ENCODE data around the gene BCAS3. TPM values are rescaled to one million over a fixed set of nuclear protein-coding genes. Genes with fewer than 3 reads are reported as not detected.

The BCAS3 gene
- total RNA-seq, 1 donor from 2014 or later: 75.9 TPM

DNA sequence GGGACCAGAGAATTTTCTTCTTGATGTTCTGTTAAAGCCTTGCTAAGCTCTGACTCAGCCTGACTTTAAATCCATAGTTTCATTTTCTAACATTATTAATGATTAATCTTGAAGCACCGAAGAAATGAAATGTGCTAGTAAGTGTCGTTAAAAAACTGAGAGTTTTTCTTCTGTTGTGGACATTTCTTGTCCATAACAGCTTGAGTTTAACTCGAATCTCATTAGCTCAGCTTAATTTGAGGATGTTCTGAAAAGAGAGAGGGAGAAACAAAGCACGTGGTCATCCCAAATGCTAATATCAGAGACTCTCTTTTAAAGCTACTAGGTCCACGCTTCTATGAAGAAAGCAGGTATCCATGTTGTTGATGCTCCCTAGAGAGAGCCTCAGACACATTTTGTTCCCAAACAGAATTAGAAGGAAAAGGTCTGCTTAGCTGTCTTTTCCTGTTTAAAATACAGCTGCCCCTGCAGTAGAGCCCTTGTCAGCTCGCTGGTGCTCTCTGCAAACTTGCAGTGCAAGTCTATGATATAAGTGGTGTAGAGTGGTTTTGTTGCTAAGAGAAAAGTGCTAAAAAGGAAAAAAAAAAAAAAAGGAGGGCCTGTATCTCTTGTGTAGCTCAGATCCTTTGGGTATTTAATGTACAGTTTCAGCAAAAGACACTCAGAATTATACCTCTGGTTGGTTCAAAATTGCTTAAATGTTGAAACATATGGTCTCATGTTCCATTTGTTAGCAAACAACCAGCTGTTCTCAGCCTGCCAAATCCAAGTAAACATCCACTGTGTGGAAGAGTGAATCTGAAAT is 530.9 kb downstream of the BCAS3 start:
- Histone ChIP-seq H3K27ac (peak overlapping the region; percentile 51 to 56), H3K9me3 (no peaks in the 10 kb centered on the region), H3K36me3 (no peaks in the 10 kb centered on the region), H3K4me1 (peaks cover 0 to 13% of the 10 kb centered on the region in 2 donors), H3K27me3 (no peaks in the 10 kb centered on the region), H3K4me3 (peak overlapping the region; percentile 1 to 36)
- DNase-seq (ENCODE audit: low spot score in 2 of 2): no peak
- no peak for TF ChIP-seq CTCF (IDR thresholded peaks at IDR 0.05)
- intact Hi-C loops (cut with DNase I): no loop called here

- no peak for TF ChIP-seq CTCF (IDR thresholded peaks at IDR 0.05)
- Histone ChIP-seq H3K4me3 (peak overlapping the region in 1 of 2 donors; percentile 36), H3K36me3 (no peaks in the 10 kb centered on the region), H3K9me3 (no peaks in the 10 kb centered on the region), H3K27ac (peak overlapping the region; percentile 51 to 56), H3K4me1 (peaks cover 0 to 10% of the 10 kb centered on the region in 2 donors), H3K27me3 (no peaks in the 10 kb centered on the region)
- no peak for DNase-seq (ENCODE audit: low spot score in 2 of 2)
- intact Hi-C loops (cut with DNase I): no loop called here
These were observed 531.4 kb downstream of the BCAS3 start for GRCh38 chr17:61209106-61209439.

- no peak for TF ChIP-seq CTCF (IDR thresholded peaks at IDR 0.05)
- peaks cover 0 to 10% of the 10 kb centered on the region in 2 donors for H3K4me1 ChIP-seq
These were observed 531.9 kb downstream of the BCAS3 start for GRCh38 chr17:61209525-61209924.

GRCh38 chr17:61211236-61211635 is 533.6 kb downstream of the BCAS3 start:
- no peak for TF ChIP-seq CTCF (IDR thresholded peaks at IDR 0.05)
- Histone ChIP-seq H3K4me3 (no peak overlapping the region), H3K27me3 (no peaks in the 10 kb centered on the region), H3K27ac (no peak overlapping the region), H3K36me3 (no peaks in the 10 kb centered on the region), H3K9me3 (no peaks in the 10 kb centered on the region), H3K4me1 (peaks cover 0 to 7% of the 10 kb centered on the region in 2 donors)
- intact Hi-C loops (cut with DNase I): no loop called here
- no peak for DNase-seq (ENCODE audit: low spot score in 2 of 2)

More at GRCh38 chr17:61209525-61209924, 531.9 kb downstream of the BCAS3 start:
- Histone ChIP-seq H3K4me3 (no peak overlapping the region), H3K27me3 (no peaks in the 10 kb centered on the region), H3K9me3 (no peaks in the 10 kb centered on the region), H3K27ac (peak overlapping the region in 1 of 2 donors; percentile 50), H3K36me3 (no peaks in the 10 kb centered on the region)
- intact Hi-C loops (cut with DNase I): no loop called here
- no peak for DNase-seq (ENCODE audit: low spot score in 2 of 2)

DNA sequence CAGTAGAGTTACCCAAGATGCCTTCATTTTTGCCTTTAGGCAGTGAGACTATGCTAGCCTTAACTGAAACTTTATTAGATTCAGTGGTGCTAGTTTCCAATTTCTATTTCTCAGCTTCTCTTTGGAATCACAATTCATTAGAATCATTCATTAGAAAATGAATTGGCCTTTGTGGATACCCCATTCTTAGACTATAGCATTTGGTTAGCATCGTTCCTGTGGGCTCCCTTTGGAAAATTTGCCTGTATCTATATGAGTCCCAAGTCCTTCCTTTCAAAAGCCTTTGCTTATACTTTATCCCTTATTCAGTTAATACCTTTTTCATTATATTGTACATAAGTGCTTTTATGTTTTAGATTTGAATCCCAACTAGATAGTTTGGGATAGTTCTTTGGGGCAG is 535.0 kb downstream of the BCAS3 start:
- Histone ChIP-seq H3K4me1 (peaks cover 0 to 7% of the 10 kb centered on the region in 2 donors), H3K4me3 (no peak overlapping the region), H3K27ac (no peak overlapping the region), H3K9me3 (no peaks in the 10 kb centered on the region), H3K27me3 (no peaks in the 10 kb centered on the region), H3K36me3 (no peaks in the 10 kb centered on the region)
- intact Hi-C loops (cut with DNase I): no loop called here
- DNase-seq (ENCODE audit: low spot score in 2 of 2): no peak
- TF ChIP-seq CTCF (IDR thresholded peaks at IDR 0.05): no peak
